Activated CD8-positive, alpha-beta T cell treated with anti-CD3 and anti-CD28 coated beads for 36 hours (primary cell): ENCODE measurements around the gene KCTD7. TPM values are rescaled to one million over a fixed set of nuclear protein-coding genes. Genes with fewer than 3 reads are reported as not detected.
A peak's percentile ranks its signal among the peaks of the same experiment; 100 is the strongest.
"Not testable (repeated sequence)": the region's sequence is repeated elsewhere in the genome, so short reads cannot be mapped to it uniquely, and the experiment has no call there.

Source experiments
- ATAC-seq: fragments of 200-7000 bp; cut with Tn5 transposase; one replicate; pipeline ENCODE4 v1.10.0; 2021; ENCODE audit warnings: mild to moderate bottlenecking, moderate library complexity
- CTCF ChIA-PET: fragments of 350-600 bp; sonication (Branson Sonifier 250); formaldehyde crosslinking; loops from one replicate; lab custom pipeline; 2021; ENCODE audit warnings: antibody characterized with exemption; lab: Charles Lee
- POLR2A ChIA-PET: fragments of 350-600 bp; sonication (Branson Sonifier 250); formaldehyde crosslinking; loops from one replicate; lab custom pipeline; 2021; ENCODE audit warnings: antibody characterized with exemption; lab: Charles Lee
- DNase-seq: peaks from one replicate; pipeline ENCODE4 v3.0.0-alpha.2; 2020
- H3K27ac Mint-ChIP-seq: one replicate; pipeline ENCODE4 v1.8.0; 2021; ENCODE audit warnings: mild to moderate bottlenecking, mixed read lengths
- H3K27me3 Mint-ChIP-seq: one replicate; pipeline ENCODE4 v1.8.0; 2021; ENCODE audit warnings: mixed read lengths
- H3K36me3 Mint-ChIP-seq: one replicate; pipeline ENCODE4 v1.8.0; 2021; ENCODE audit warnings: low read depth, mixed read lengths
- H3K4me1 Mint-ChIP-seq: one replicate; pipeline ENCODE4 v1.8.0; 2021; ENCODE audit warnings: low read depth, mixed read lengths
- H3K4me3 Mint-ChIP-seq: one replicate; pipeline ENCODE4 v1.8.0; 2021; ENCODE audit warnings: mild to moderate bottlenecking, moderate library complexity, mixed read lengths
- H3K9me3 Mint-ChIP-seq: one replicate; pipeline ENCODE4 v1.8.0; 2021; ENCODE audit warnings: mixed read lengths
- intact Hi-C: fragments of 100-400 bp; cut with micrococcal nuclease; formaldehyde crosslinking; loops from one replicate; pipeline ENCODE4 v1.10.0; 2022
- total RNA-seq, 2 experiments: library from RNA; stranded (reverse); gene quantifications; one replicate each; pipeline ENCODE4 v1.2.3, GENCODE V29; 2021
- TF ChIP-seq, protein P1 (sequence below): fragments of 200-600 bp; IDR thresholded peaks from one replicate; pipeline ENCODE4 v1.8.0; 2022; ENCODE audit warnings: antibody characterized with exemption, mild to moderate bottlenecking

KCTD7 gene
- total RNA-seq, 2 experiments from 2014 or later = 4.8 to 5.4 TPM

DNA sequence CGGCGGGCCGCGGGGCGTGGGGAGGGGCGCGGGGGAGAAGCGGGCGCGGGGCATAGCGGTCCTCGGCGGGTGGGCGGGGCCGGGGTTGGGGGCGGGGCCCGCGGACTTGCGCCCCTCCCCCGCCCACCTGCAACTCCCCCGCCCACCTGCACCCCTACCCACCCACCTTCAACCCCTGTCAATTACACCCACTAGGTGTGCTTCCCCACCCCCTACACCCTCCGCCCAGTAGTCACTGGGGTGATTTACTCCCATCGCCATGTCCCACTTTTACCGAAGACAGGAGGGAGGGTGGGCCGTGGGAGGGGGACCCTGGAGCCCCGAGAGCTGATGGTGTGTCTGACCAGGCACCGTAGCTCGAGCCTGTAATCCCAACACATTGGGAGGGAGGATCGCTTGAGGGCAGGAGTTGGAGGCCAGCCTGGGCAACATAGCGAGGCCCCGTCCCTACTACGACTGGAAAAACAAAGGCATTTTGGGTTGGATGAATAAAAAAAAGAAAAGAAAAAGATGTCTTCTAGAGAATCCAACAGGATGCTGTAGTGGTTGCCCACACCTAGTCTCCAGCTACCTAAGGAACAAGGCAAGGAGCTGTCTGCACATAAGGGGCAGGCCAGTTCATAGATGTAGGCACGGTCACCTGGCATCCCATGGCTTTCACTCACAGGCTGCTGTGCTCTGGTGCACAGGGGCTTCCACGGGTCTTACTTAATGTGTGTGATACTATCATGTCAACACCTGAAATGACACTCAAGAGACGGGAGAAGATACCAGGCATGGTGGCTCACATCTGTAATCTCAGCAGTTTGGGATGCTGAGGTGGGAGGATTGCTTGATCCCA, 761 bp downstream of the KCTD7 start:
- ATAC-seq (no peak), DNase-seq (no peak)
- peak overlapping the region; percentile 84 for H3K4me3 Mint-ChIP-seq
- H3K4me1 Mint-ChIP-seq = peaks cover 41% of the 10 kb centered on the region
- H3K9me3 Mint-ChIP-seq = no peaks in the 10 kb centered on the region
- intact Hi-C loops = loop anchor here (5.0 kb wide), 1 partner anchor 37 kb away; no protein-coding TSS in a partner anchor
- H3K27me3 Mint-ChIP-seq = no peaks in the 10 kb centered on the region
- POLR2A ChIA-PET = interaction anchor here (0.6 to 1.9 kb wide), 3 partner anchors 13 to 43 kb away, joined by 3 to 6 read pairs (median 4); no protein-coding TSS in a partner anchor
- TF ChIP-seq, protein P1, sequence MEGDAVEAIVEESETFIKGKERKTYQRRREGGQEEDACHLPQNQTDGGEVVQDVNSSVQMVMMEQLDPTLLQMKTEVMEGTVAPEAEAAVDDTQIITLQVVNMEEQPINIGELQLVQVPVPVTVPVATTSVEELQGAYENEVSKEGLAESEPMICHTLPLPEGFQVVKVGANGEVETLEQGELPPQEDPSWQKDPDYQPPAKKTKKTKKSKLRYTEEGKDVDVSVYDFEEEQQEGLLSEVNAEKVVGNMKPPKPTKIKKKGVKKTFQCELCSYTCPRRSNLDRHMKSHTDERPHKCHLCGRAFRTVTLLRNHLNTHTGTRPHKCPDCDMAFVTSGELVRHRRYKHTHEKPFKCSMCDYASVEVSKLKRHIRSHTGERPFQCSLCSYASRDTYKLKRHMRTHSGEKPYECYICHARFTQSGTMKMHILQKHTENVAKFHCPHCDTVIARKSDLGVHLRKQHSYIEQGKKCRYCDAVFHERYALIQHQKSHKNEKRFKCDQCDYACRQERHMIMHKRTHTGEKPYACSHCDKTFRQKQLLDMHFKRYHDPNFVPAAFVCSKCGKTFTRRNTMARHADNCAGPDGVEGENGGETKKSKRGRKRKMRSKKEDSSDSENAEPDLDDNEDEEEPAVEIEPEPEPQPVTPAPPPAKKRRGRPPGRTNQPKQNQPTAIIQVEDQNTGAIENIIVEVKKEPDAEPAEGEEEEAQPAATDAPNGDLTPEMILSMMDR = no peak
- H3K36me3 Mint-ChIP-seq = no peaks in the 10 kb centered on the region
- CTCF ChIA-PET = no interaction called here
- H3K27ac Mint-ChIP-seq = peak overlapping the region; percentile 34

DNA sequence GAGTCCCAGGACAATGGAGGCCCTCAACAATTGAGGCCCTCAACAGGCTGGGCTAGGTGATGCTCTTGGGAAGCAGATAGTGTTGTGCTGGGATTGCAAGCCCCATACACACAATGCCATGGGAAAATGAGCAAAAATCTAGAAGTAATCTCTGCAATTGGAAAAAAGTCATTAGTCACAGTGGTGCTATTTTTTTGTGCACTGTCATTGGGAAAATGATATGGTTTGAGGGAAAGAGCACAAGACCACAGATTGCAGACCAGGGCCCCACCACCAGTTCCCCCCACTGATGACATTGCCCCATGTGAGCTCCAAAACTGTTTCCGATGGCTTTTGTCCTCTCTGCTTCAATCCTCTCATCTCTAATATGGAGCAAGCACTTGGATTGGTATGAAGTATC, 1.9 kb downstream of the KCTD7 start:
- peaks cover 45% of the 10 kb centered on the region for H3K4me1 Mint-ChIP-seq
- TF ChIP-seq, protein P1 = no peak
- ATAC-seq = no peak
- no peak overlapping the region for H3K27ac Mint-ChIP-seq
- peak overlapping the region; percentile 51 for H3K4me3 Mint-ChIP-seq
- intact Hi-C loops = no loop called here
- POLR2A ChIA-PET = interaction anchor here (0.9 to 1.5 kb wide), 3 partner anchors 11 to 25 kb away, joined by 3 to 5 read pairs (median 4); no protein-coding TSS in a partner anchor
- no peak for DNase-seq
- CTCF ChIA-PET = interaction anchor here (0.6 to 2.4 kb wide), 3 partner anchors 10 to 35 kb away, joined by 3 to 5 read pairs (median 4); no protein-coding TSS in a partner anchor
- no peaks in the 10 kb centered on the region for H3K36me3 Mint-ChIP-seq
- no peaks in the 10 kb centered on the region for H3K27me3 Mint-ChIP-seq
- no peaks in the 10 kb centered on the region for H3K9me3 Mint-ChIP-seq

DNA sequence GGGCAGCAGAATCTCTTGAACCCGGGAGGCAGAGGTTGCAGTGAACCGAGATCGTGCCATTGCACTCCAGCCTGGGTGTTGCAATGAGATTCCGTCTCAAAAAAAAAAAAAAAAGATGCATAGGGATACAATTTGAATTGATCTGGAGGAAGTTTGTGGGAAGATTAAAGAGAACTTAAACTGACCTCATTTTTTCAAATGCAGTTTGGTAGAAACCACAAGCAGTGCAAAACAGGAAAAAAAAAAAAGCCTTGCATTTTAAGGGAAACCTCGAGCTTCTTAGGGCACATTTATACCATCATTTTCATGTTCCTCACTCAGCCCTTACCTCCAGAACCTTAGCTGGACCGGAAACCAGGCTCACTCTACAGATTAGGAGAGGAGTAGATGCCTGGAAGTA, 2.8 kb downstream of the KCTD7 start:
- TF ChIP-seq, protein P1 = no peak
- no peak for DNase-seq
- POLR2A ChIA-PET = interaction anchor here (0.6 to 1.5 kb wide), 3 partner anchors 10 to 45 kb away, joined by 3 to 5 read pairs (median 3); no protein-coding TSS in a partner anchor
- no peak for ATAC-seq
- peak overlapping the region; percentile 78 for H3K27ac Mint-ChIP-seq
- H3K4me3 Mint-ChIP-seq = peak overlapping the region; percentile 20
- H3K4me1 Mint-ChIP-seq = peaks cover 52% of the 10 kb centered on the region
- no peaks in the 10 kb centered on the region for H3K27me3 Mint-ChIP-seq
- intact Hi-C loops = no loop called here
- CTCF ChIA-PET = interaction anchor here (1.0 to 2.4 kb wide), 3 partner anchors 13 to 36 kb away, joined by 3 to 5 read pairs (median 4); no protein-coding TSS in a partner anchor
- no peaks in the 10 kb centered on the region for H3K36me3 Mint-ChIP-seq
- H3K9me3 Mint-ChIP-seq = no peaks in the 10 kb centered on the region

DNA sequence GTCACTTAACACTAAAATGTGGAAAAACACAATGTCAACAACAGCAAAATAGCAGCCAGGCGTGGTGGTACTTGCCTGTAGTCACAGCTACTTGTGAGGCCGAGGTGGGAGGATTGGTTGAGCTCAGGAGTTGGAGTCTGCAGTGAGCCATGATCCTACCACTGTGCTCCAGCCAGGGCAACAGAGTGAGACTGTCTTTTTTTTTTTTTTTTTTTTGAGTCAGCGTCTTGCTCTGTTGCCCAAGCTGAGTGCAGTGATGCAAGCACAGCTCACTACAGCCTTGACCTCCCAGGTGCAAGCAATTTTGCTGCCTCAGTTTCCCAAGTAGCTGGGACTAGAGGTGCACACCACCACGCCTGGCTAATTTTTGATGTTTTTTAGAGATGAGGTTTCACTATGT, 6.1 kb downstream of the KCTD7 start:
- intact Hi-C loops = no loop called here
- ChIA-PET CTCF (no interaction called here), POLR2A (no interaction called here)
- Mint-ChIP-seq H3K9me3 (no peaks in the 10 kb centered on the region), H3K27ac (peak overlapping the region; percentile 9), H3K36me3 (peaks cover under 1% of the 10 kb centered on the region), H3K27me3 (no peaks in the 10 kb centered on the region), H3K4me3 (no peak overlapping the region), H3K4me1 (peaks cover 45% of the 10 kb centered on the region)
- no peak for DNase-seq
- TF ChIP-seq, protein P1 = no peak
- no peak for ATAC-seq

DNA sequence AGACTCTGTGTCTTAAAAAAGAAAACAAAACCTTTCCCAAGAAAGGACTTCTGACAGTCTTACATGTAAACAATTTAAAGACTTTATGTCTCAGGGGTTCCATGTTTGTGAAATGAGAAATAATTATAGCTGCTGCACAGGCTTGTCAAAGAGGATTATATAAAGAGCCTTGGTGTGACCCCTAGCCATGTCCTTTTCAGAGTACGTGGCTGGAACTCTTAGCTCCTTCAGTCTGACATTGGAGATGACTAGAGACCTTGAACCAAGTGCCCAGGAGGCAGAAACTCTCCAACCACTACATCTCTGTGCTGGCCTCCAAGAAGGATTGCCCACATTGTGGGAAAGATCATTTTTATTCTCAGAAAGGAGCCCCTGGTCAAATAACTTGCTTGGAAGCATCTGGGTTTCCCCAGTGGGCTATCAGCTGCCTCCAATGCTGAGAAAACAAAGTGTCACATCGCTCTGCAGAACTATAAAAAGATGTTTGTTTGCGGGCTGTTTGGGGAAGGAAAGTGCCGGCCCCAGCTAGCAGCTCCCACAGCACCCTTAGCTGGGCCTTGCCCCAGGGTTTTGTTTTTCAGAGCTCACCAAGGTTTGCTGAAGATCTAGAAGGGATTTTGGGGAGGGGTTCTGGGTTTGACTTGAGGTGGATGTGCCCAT, 6.8 kb downstream of the KCTD7 start:
- H3K36me3 Mint-ChIP-seq, CTCF ChIA-PET, H3K27me3 Mint-ChIP-seq, H3K4me3 Mint-ChIP-seq, H3K9me3 Mint-ChIP-seq, DNase-seq, intact Hi-C loops, POLR2A ChIA-PET, ATAC-seq: not testable (repeated sequence)
- peaks cover 39% of the 10 kb centered on the region for H3K4me1 Mint-ChIP-seq
- peak overlapping the region; percentile 49 for H3K27ac Mint-ChIP-seq

DNA sequence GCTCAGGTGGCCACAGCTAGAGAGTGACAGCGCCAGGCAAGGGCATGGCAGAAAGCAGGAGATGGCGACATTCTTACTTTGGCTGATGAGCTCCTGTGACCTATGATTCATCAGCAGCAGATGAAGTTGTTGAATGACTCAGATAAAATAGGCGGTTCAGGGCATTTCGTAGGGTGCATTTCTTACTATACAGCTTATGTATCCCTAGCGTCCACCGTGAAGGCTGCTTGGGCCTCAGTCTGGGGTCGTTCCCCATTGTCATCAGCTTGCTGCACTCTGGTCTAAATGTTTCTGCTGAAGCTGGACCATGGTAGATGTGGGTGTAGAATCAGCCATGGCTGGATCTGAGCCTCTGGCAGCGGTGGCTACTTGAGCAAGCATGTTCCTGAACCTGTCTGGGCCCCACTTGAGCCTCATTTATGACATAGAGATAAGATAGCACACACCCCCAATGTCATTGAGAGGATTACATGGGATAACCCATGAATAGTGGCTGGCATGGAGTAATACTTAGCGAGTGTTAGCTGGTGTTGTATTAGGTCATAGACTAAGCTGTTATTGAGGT, 7.4 kb downstream of the KCTD7 start:
- H3K27me3 Mint-ChIP-seq, intact Hi-C loops, H3K4me3 Mint-ChIP-seq, H3K9me3 Mint-ChIP-seq, POLR2A ChIA-PET, H3K36me3 Mint-ChIP-seq, CTCF ChIA-PET: not testable (repeated sequence)
- Mint-ChIP-seq H3K4me1 (peaks cover 33% of the 10 kb centered on the region), H3K27ac (peak overlapping the region; percentile 68)
- DNase-seq (peak; percentile 68), ATAC-seq (peak; percentile 95)
